Heart right ventricle (tissue), 16 donors: ENCODE data around the gene RECK. TPM values are rescaled to one million over a fixed set of nuclear protein-coding genes. Genes with fewer than 3 reads are reported as not detected.

ENCODE experiments used
- ATAC-seq, 8 donors: fragments of 200-7000 bp; cut with Tn5 transposase; one replicate each; pipeline ENCODE4 v1.9.1; 2020; ENCODE audit warnings: mild to moderate bottlenecking in 8 of 8, moderate library complexity in 8 of 8, moderate number of reproducible peaks in 1 of 8
- DNase-seq, 2 donors: peaks; one replicate each; pipeline ENCODE4 v3.0.0-alpha.2; 2020
- H3K27ac ChIP-seq, 10 donors: fragments of 200-600 bp; sonication (generic) in 2 of 10; one replicate each; pipeline versions ENCODE4 v1.5.0 to v1.8.0; 2020 to 2022; ENCODE audit warnings: mild to moderate bottlenecking in 3 of 10
- H3K27me3 ChIP-seq, 7 donors: fragments of 200-600 bp; one replicate each; pipeline ENCODE4 v1.8.0; 2021 to 2022; ENCODE audit warnings: mild to moderate bottlenecking in 2 of 7
- H3K36me3 ChIP-seq, 9 donors: fragments of 200-600 bp; sonication (generic) in 1 of 9; one replicate each; pipeline versions ENCODE4 v1.5.0 to v1.8.0; 2020 to 2022; ENCODE audit warnings: mild to moderate bottlenecking in 2 of 9
- H3K4me1 ChIP-seq, 9 donors: fragments of 200-600 bp; sonication (generic) in 1 of 9; one replicate each; pipeline versions ENCODE4 v1.5.0 to v1.8.0; 2020 to 2022; ENCODE audit warnings: mild to moderate bottlenecking in 4 of 9
- H3K4me3 ChIP-seq, 10 donors: fragments of 200-600 bp; sonication (generic) in 2 of 10; one replicate each; pipeline versions ENCODE4 v1.5.0 to v1.8.0; 2020 to 2022; ENCODE audit warnings: mild to moderate bottlenecking in 7 of 10, moderate library complexity in 2 of 10
- H3K9me3 ChIP-seq, 11 donors: fragments of 200-600 bp in 10 of 11; sonication (generic) in 2 of 11; one replicate each; pipeline versions ENCODE4 v1.5.0 to v1.8.0; 2013 to 2022; ENCODE audit warnings: mild to moderate bottlenecking in 2 of 11, control low read depth in 1 of 11, moderate library complexity in 1 of 11
- CTCF ChIP-seq, 9 donors: fragments of 200-600 bp; sonication (generic) in 2 of 9; IDR thresholded peaks; one replicate each; pipeline versions ENCODE4 v1.5.0 to v1.8.0; 2021 to 2022; ENCODE audit warnings: antibody characterized with exemption in 9 of 9, mild to moderate bottlenecking in 5 of 9, moderate library complexity in 1 of 9
- WGBS, 2 donors: extraction: QIAGEN DNeasy Blood & Tissue Kit; methylation state at CpG; one replicate each; pipeline ENCODE4 v1.1.7; 2013; ENCODE audit warnings: inconsistent platforms in 1 of 2; 5-methylcytosine and 5-hydroxymethylcytosine counted together
- intact Hi-C, 10 donors: fragments of 100-400 bp; cut with DNase I; formaldehyde crosslinking; loops; one replicate each; pipeline versions ENCODE4 v1.11.1 to v1.14.2; 2022
- polyA plus RNA-seq, 2 donors: library from polyadenylated mRNA; stranded (reverse); fragments of 200-250 nt; gene quantifications; one replicate each; pipeline ENCODE4 v1.2.3, GENCODE V29; 2013
- total RNA-seq, 10 donors: library from RNA; stranded (reverse); fragmentation: NEBNext Ultra II Directional in 3 of 10; extraction: Animal tissue kit (Norgen Biotek cat#: 25700) in 3 of 10; gene quantifications; one replicate each; pipeline versions ENCODE4 v1.2.1 to v1.2.4, GENCODE V29; 2021 to 2023
- donor health status: Arrhythmogenic right ventricular cardiomyopathy.
- donor health status: ischemic (EF 13 %, LVEDD 7.1; RV severe dilation, severe dysfunction).
- donor health status: healthy with polysubstance abuse.
- donor health status: DM: no; HTN: yes; CAD: no.
- donor health status: DM: no; HTN: no; CAD: no.
- donor health status: ischemic (EF 25% LVEDD 6.9; RV normal size, moderate dysfunction).
- donor health status: ischemic (EF 25% LVEDD 5.7; RV mildly dilated, moderate dysfunction).
- donor health status: healthy.
- donor health status: DM: yes; HTN: yes; CAD: no.
- donor health status: Ischemic cardiomyopathy.
- donor health status: ischemic (EF 35%, LVEDD 5.7; RV mildly dilated, moderate dysfunction).
- donor health status: nonischemic (EF 11% LVEDD 7.7; RV severe dilation, severe dysfunction).
- donor health status: DM: yes; HTN: yes; CAD: no.
- donor health status: PGD.
- donor health status: ischemic (EF 29% LVEDD 5.4; RV normal size, mild dysfunction).
- donor health status: nonischemic (EF 23%, LVEDD 6.1; RV moderate dilation, normal function).

RECK gene
- total and polyA plus RNA-seq, 12 donors: 2.9 to 5.8 (median 5.1) TPM

DNA sequence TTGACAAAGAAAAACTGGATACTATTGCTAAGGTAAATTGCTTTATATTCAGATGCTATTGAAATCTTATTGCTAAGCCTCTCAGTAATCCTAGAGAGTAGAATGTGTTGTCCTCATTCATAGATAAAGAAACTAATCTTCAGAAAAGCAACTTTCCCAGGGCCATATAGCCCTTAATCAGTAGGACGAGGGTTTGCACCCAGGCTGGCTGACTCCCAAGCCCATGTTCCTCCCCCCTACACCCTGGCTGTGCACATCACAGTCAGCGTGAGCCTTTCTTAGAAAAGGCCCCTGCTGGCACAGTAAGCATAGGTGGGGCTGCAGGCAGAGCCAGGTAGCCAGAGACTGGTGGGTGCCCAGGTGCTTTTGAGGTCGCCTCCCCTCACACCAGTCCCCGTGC, 84.0 kb downstream of the RECK start:
- Histone ChIP-seq H3K9me3 (no peaks in the 10 kb centered on the region), H3K4me3 (no peak overlapping the region), H3K4me1 (no peaks in the 10 kb centered on the region), H3K27ac (no peak overlapping the region), H3K27me3 (no peaks in the 10 kb centered on the region), H3K36me3 (peaks cover 0 to 84% (median 0%) of the 10 kb centered on the region in 9 donors)
- intact Hi-C loops: no loop called here
- ATAC-seq: no peak
- WGBS, 2 donors: 90 to 91% methylated on average over 4 of the region's 4 CpGs
- TF ChIP-seq CTCF (IDR thresholded peaks at IDR 0.05): no peak
- no peak for DNase-seq

DNA sequence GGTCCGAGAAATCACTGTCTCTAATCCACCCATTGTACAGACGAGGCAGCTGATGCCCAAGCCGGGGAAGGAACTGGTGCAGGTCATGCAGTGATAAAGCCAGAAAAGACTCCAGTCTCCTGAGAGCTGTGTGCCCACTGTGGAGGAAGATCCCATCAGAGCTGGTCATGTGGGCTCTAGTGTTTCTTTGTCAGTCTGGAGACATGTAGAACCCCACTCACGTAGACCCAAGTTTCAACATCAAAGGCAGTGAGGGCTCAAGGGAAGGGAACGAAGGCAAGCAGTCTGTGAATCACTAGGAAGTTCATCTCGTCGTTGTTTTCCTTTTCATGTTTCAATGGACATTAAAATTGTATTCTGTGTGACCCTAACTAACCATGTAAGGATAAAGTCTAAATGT, 85.3 kb downstream of the RECK start:
- peaks cover 0 to 76% (median 0%) of the 10 kb centered on the region in 9 donors for H3K36me3 ChIP-seq
- 91 to 92% methylated on average over 7 of the region's 7 CpGs for WGBS, 2 donors

DNA sequence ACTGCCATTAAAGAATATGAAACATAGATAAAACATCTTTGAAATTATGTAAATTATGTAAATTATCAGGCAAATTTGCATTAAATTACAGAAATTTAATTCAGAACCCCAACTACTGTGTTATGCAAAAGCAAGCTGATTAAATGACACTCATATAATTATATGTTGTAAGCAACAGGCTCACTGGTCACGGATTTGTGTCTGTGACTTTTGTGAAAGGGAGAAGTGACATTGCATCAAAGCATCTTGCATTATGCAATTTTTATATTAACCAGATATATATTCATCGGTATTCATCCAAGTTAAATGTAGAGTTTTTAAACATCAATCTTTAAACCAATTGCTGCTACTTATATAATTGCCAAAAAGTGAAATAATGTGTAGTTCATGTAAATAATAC, 86.8 kb downstream of the RECK start:
- peaks cover 0 to 60% (median 0%) of the 10 kb centered on the region in 9 donors for H3K36me3 ChIP-seq
- ATAC-seq: no peak
- no peak for TF ChIP-seq CTCF (IDR thresholded peaks at IDR 0.05)
- WGBS, 2 donors: 88 to 98% methylated on average over 2 of the region's 2 CpGs
- no peaks in the 10 kb centered on the region for H3K9me3 ChIP-seq
- H3K4me1 ChIP-seq: peaks cover 0 to 23% (median 0%) of the 10 kb centered on the region in 9 donors
- H3K27ac ChIP-seq: no peak overlapping the region
- no peak for DNase-seq
- H3K27me3 ChIP-seq: no peaks in the 10 kb centered on the region
- intact Hi-C loops: no loop called here
- no peak overlapping the region for H3K4me3 ChIP-seq

More for the DNA sequence above, 85.3 kb downstream of the RECK start:
- DNase-seq (no peak), ATAC-seq (no peak)
- no peak for TF ChIP-seq CTCF (IDR thresholded peaks at IDR 0.05)
- Histone ChIP-seq H3K27me3 (no peaks in the 10 kb centered on the region), H3K27ac (no peak overlapping the region), H3K4me1 (peaks cover 0 to 7% (median 0%) of the 10 kb centered on the region in 9 donors), H3K4me3 (no peak overlapping the region), H3K9me3 (no peaks in the 10 kb centered on the region)
- intact Hi-C loops: no loop called here

GRCh38 chr9:36125062-36125855, 88.5 kb downstream of the RECK start:
- TF ChIP-seq CTCF (IDR thresholded peaks at IDR 0.05): no peak
- H3K36me3 ChIP-seq: peaks cover 0 to 45% (median 0%) of the 10 kb centered on the region in 9 donors
- no peaks in the 10 kb centered on the region for H3K9me3 ChIP-seq
- peaks cover 0 to 37% (median 0%) of the 10 kb centered on the region in 9 donors for H3K4me1 ChIP-seq
- no peak overlapping the region for H3K4me3 ChIP-seq
- ATAC-seq (peak in 1 of 8 donors; percentile 38), DNase-seq (no peak)
- H3K27ac ChIP-seq: no peak overlapping the region
- WGBS, 2 donors: 83 to 86% methylated on average over 10 of the region's 10 CpGs
- intact Hi-C loops: no loop called here
- no peaks in the 10 kb centered on the region for H3K27me3 ChIP-seq
